GM19438 (cell line): Measurements from ENCODE around the gene PCBP3.

Source experiments
- ATAC-seq: cut with Tn5 transposase; IDR thresholded peaks from one replicate; pipeline ENCODE4 v1.9.1; 2021; ENCODE audit warnings: low read depth; ENCODE audit not compliant: unreplicated experiment

The PCBP3 gene

DNA sequence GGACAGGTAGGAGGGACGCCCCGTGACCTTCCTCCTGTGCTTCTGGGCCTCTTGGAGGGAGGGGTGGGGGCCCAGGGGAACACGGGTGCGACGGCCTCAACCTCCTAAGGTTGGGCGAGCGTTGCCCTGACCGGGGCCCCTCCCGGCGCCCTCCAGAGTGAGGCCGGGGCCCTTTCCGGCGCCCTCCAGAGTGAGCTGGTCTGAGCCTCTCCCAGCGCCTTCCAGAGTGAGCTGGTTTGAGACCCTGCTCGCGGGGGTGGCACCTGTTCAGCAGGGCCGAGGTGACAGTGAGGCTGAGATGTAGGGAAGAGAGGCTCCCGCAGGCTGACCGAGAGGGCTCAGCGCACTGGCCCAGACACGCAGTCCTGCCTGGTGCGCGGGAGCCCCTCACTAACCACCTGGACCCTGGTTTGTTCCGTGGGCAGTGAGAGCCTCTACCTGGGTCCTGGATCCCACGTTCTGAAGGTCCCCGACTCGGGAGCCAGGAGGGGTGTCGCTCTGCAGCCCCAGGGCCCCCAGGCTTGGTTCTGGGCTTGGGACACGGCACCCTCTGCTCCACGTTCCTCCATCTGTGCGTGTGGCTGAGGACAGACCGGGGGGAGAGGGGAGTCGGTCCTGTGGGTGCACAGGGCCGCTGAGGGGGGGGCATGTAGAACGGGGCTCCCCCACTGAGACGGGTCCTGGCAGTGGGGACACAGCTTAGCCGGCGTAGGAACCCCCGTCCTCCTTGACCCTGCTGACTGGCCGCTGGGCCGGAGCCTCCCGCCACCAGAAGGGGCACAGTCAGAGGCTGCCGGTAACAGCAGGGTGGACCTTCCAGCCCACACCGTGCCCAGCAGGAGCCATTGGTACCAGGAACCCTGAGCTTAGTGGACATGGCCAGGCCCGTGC is 339.5 kb downstream of the PCBP3 start:
- no peak for ATAC-seq

GRCh38 chr21:45983649-45983965 is 340.1 kb downstream of the PCBP3 start:
- ATAC-seq: no peak

GRCh38 chr21:45983981-45984551 is 340.5 kb downstream of the PCBP3 start:
- ATAC-seq: no peak

DNA sequence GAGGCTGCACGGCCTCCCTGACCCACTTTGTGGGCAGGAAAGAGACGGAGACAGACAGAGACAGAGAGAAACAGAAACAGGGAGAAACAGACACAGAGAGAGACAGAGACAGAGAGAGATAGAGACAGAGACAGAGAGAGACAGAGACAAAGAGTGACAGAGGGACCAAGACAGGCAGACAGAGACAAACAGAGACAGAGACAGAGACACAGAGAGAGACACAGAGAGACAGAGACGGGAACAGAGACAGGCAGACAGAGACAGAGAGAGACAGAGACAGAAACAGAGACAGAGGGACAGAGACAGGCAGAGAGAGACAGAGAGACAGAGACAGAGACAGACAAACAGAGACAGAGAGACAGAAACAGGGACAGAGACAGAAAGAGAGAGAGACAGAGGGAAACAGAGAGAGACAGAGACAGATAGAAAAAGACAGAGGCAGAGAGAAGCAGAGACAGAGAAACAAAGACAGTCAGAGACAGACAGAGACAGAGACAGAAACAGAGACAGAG is 341.1 kb downstream of the PCBP3 start:
- no peak for ATAC-seq

DNA sequence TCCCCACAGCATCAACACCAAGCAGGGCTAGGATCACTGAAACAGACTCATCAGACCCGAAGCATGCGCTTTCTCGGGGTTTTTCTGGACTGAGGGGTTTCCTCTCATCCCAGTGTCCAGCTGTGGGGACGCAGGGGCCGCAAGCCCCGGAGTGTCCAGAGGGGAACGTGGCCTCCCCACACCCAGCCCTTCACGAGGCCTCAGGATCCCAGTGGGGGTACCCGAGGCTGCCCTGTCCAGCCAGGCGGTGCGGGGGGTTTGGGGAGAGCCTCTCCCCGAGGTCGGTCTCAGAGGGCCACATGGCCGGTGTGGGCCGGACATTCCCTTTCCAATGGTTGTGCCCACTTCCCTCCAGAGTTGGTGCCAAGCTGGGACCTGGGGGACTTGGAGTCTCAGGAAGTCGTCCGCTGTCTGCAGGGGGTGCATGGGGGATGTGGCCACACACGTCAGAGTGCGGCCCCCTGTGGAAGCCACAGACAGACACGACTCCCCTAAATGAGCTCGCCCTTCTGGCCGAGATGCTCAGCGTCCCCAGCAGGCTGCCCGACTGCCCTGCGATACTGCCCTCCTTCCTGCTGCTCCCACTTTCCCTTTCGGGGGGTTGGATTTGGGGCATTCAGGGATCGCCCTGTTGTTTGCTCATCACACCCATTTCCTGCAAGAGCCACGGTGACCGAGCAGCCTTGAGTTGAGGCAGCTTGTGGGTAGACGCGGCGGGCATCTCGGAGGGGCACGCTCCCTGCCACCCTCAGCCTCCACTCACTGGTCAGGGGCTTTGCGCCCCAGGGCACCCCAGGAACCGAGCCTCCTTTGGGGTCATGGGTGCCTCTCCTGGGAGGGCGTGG is 342.2 kb downstream of the PCBP3 start:
- no peak for ATAC-seq

GRCh38 chr21:45986316-45987051 is 343.0 kb downstream of the PCBP3 start:
- ATAC-seq: no peak

DNA sequence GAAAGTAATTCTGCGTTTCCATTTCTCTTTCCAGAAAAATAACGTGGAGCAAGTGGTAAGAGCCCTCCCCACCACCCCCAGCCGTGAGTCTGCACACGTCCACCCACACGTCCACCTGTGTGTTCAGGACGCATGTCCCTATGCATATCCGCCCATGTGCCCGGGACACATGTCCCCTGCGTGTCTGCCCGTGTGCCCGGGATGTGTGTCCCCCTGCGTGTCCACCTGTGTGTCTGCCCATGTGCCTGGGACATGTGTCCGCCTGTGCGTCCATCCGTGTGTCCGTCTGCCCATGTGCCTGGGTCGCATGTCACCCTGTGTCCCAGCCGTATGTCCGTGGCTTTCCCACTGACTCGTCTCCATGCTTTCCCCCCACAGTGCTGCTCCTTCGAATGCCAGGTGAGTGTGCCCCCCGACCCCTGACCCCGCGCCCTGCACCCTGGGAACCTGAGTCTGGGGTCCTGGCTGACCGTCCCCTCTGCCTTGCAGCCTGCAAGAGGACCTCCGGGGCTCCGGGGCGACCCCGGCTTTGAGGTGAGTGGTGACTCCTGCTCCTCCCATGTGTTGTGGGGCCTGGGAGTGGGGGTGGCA is 343.7 kb downstream of the PCBP3 start:
- ATAC-seq: no peak

GRCh38 chr21:45988366-45989347 is 345.1 kb downstream of the PCBP3 start:
- no peak for ATAC-seq

- no peak for ATAC-seq
Measured at GRCh38 chr21:45989355-45990048, 346.0 kb downstream of the PCBP3 start.

DNA sequence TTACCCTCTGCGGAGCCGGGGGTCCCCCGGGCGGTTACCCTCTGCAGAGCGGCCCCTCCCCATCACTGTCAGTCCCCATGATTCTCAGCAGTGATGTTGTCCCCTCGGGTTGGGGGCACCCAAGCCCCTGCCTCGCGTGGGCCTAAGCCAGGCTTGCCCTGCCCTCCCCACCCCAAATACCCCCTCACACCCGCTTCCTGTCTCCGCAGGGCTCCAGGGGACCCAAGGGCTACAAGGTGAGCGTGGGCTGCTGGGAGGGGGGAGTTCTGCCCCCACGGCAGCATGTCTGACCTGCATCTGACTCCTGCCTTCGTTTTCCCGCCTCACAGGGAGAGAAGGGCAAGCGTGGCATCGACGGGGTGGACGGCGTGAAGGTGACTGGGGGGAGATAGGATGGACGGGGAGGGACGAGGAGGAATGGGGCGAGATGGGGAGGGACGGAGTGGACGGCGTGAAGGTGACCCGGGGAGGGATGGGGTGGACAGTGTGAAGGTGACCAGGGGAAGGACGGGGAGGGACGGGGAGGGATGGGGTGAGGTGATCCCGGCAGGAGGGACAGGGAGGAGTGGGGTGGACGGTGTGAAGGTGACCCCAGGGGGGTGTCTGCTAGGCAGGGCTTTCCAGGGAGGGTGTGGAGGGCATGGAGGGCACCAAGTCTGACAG is 346.7 kb downstream of the PCBP3 start:
- ATAC-seq: no peak

DNA sequence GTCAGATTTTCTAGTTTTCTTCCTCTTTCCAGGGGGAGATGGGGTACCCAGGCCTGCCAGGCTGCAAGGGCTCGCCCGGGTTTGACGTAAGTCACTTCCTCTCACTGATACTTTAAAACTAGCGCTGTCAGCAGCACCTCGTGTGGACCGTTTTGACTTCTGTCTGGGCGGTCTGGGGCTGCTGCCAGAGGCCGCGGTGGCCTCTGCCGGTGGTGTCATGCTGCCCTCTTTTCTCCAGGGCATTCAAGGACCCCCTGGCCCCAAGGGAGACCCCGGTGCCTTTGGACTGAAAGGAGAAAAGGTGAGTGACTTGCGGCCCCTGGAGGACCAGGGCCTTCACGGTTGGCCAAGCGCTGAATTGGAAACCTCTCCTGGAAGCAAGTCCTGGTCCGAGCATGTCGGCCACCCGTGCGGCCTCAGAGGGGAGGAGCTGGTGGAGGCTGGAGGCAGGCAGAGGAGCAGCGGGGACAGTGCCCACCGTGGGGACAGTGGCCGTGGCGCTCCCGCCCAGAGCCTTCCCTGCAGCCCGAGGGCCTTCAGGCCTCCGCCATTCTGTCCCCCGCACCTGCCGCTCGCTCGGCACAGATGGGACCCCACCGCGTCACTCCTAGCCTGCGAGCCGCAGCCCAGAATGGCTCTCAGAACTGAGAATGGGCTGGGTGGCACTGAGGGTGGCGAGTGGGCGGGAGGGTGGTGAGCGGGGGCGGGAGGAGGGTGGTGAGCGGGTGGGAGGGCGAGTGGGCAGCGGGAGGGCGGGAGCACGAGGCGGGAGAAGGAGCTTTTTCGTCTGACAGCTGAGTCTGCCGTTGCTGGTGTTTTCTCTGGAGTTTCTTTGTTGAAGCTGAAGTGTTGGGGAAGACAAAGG is 347.4 kb downstream of the PCBP3 start:
- no peak for ATAC-seq

DNA sequence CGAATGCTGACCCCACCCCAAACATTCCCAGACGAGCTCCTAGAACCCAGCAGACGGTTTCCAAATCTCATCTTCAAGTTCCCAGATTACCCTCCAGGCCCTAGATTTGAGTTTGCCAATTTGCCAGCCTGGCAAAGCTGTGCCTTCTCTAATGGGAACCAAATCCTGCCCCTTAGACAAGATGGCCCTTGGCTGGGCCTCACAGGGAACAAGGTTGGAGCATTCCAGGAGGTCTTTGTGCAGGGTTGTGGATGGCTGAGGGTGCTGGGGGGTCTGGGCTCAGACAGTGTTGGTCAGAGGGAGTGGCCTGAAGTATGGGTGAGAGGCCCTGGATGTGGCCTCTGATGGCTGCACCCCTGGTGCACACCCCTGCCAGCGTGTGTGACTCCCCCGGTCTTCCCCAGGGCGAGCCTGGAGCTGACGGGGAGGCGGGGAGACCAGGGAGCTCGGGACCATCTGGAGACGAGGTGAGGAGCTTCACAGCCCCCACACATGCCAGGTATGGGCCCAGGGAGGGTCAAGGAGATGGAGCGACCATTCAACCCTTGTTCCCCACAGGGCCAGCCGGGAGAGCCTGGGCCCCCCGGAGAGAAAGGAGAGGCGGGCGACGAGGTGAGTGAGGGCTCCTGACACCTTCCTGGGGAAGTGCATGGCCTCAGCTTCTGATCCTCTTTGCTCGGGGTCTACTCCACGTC is 348.2 kb downstream of the PCBP3 start:
- ATAC-seq: no peak
